Mesenchymal stem cell (in vitro differentiated cells and primary cell): ENCODE measurements around the gene MVB12B.

Experiments
- DNase-seq: peaks from one replicate; pipeline ENCODE4 v3.0.0-alpha.2; 2013
- H2AFZ ChIP-seq: one replicate; pipeline ENCODE4 v1.6.1; 2013; ENCODE audit warnings: low read depth, mild to moderate bottlenecking, control low read depth, inconsistent platforms, low read length, moderate library complexity
- H2AK5ac ChIP-seq: 2 replicates; pipeline ENCODE4 v1.6.1; 2013; ENCODE audit warnings: low read length, moderate library complexity, mild to moderate bottlenecking, inconsistent platforms; ENCODE audit not compliant: severe bottlenecking
- H2BK120ac ChIP-seq: one replicate; pipeline ENCODE4 v1.6.1; 2013; ENCODE audit warnings: low read depth, mild to moderate bottlenecking, inconsistent platforms, low read length, moderate library complexity
- H2BK12ac ChIP-seq, 2 experiments: one replicate each; pipeline ENCODE4 v1.6.1; 2013; ENCODE audit warnings: inconsistent platforms in 2 of 2, low read length in 2 of 2, mild to moderate bottlenecking in 2 of 2, moderate library complexity in 2 of 2, control low read depth in 1 of 2
- H2BK15ac ChIP-seq: one replicate; pipeline ENCODE4 v1.6.1; 2013; ENCODE audit warnings: mild to moderate bottlenecking, low read depth, inconsistent platforms; ENCODE audit not compliant: poor library complexity, severe bottlenecking
- H2BK5ac ChIP-seq: 2 replicates; pipeline ENCODE4 v1.6.1; 2013; ENCODE audit warnings: low read depth, mild to moderate bottlenecking, low read length, control low read depth, inconsistent platforms; ENCODE audit not compliant: poor library complexity, severe bottlenecking
- H3K14ac ChIP-seq, 2 experiments: one replicate each; pipeline ENCODE4 v1.6.1; 2013; ENCODE audit warnings: inconsistent platforms in 2 of 2, low read length in 2 of 2, control low read depth in 1 of 2, mild to moderate bottlenecking in 1 of 2, moderate library complexity in 1 of 2
- H3K18ac ChIP-seq, 2 experiments: one replicate each; pipeline ENCODE4 v1.6.1; 2013; ENCODE audit warnings: inconsistent platforms in 2 of 2, low read length in 2 of 2, control low read depth in 1 of 2, low read depth in 1 of 2, mild to moderate bottlenecking in 1 of 2
- H3K23ac ChIP-seq, 2 experiments: one replicate each; pipeline ENCODE4 v1.6.1; 2013; ENCODE audit warnings: inconsistent platforms in 2 of 2, low read length in 2 of 2, mild to moderate bottlenecking in 2 of 2, moderate library complexity in 2 of 2, control low read depth in 1 of 2
- H3K27ac ChIP-seq: 2 replicates; pipeline ENCODE4 v1.5.1; 2013; ENCODE audit warnings: mild to moderate bottlenecking, moderate library complexity, low read length, control low read depth, inconsistent platforms; ENCODE audit not compliant: poor library complexity, severe bottlenecking
- H3K27me3 ChIP-seq, 2 experiments: 2 replicates each; pipeline versions ENCODE4 v1.6.1 to v1.7.0; 2013; ENCODE audit warnings: low read length in 2 of 2, mild to moderate bottlenecking in 2 of 2, moderate library complexity in 2 of 2, control low read depth in 1 of 2, inconsistent platforms in 1 of 2; ENCODE audit not compliant: control insufficient read depth in 1 of 2, insufficient read depth in 1 of 2
- H3K36me3 ChIP-seq, 2 experiments: 2 replicates each; pipeline versions ENCODE4 v1.6.1 to v1.7.0; 2013; ENCODE audit warnings: low read length in 2 of 2, control low read depth in 1 of 2, inconsistent platforms in 1 of 2, low read depth in 1 of 2, mild to moderate bottlenecking in 1 of 2; ENCODE audit not compliant: insufficient read depth in 2 of 2, control insufficient read depth in 1 of 2
- H3K4ac ChIP-seq, 2 experiments: one replicate each; pipeline ENCODE4 v1.6.1; 2013; ENCODE audit warnings: inconsistent platforms in 2 of 2, low read length in 2 of 2, mild to moderate bottlenecking in 2 of 2, moderate library complexity in 2 of 2, control low read depth in 1 of 2, low read depth in 1 of 2
- H3K4me1 ChIP-seq: 2 replicates; pipeline ENCODE4 v1.6.1; 2013; ENCODE audit warnings: low read depth, low read length, control low read depth; ENCODE audit not compliant: control insufficient read depth, insufficient read depth
- H3K4me2 ChIP-seq: 2 replicates; pipeline ENCODE4 v1.6.1; 2013; ENCODE audit warnings: low read length, mild to moderate bottlenecking, inconsistent platforms; ENCODE audit not compliant: poor library complexity, severe bottlenecking
- H3K4me3 ChIP-seq, 2 experiments: 2 replicates each; pipeline versions ENCODE4 v1.5.1 to v1.7.0; 2013; ENCODE audit warnings: low read length in 2 of 2, mild to moderate bottlenecking in 2 of 2, control low read depth in 1 of 2, low read depth in 1 of 2; ENCODE audit not compliant: insufficient read depth in 1 of 2
- H3K79me1 ChIP-seq: replicated peaks from 2 replicates; pipeline ENCODE4 v1.6.1; 2013; ENCODE audit warnings: mild to moderate bottlenecking, control low read depth, low read length, inconsistent platforms; ENCODE audit not compliant: poor library complexity, severe bottlenecking
- H3K9ac ChIP-seq: 2 replicates; pipeline ENCODE4 v1.7.0; 2013; ENCODE audit warnings: mild to moderate bottlenecking, low read length, moderate library complexity
- H3K9me3 ChIP-seq: 2 replicates; pipeline ENCODE4 v1.7.0; 2013; ENCODE audit warnings: mild to moderate bottlenecking, low read length; ENCODE audit not compliant: control insufficient read depth
- H4K8ac ChIP-seq: one replicate; pipeline ENCODE4 v1.6.1; 2013; ENCODE audit warnings: inconsistent platforms, mild to moderate bottlenecking, low read length, moderate library complexity
- H4K91ac ChIP-seq: one replicate; pipeline ENCODE4 v1.6.1; 2013; ENCODE audit warnings: mild to moderate bottlenecking, low read length, inconsistent platforms
- WGBS: methylation state at CpG from one replicate; pipeline ENCODE4 v1.1.7; 2013; ENCODE audit warnings: mixed read lengths; 5-methylcytosine and 5-hydroxymethylcytosine counted together

The MVB12B gene

DNA sequence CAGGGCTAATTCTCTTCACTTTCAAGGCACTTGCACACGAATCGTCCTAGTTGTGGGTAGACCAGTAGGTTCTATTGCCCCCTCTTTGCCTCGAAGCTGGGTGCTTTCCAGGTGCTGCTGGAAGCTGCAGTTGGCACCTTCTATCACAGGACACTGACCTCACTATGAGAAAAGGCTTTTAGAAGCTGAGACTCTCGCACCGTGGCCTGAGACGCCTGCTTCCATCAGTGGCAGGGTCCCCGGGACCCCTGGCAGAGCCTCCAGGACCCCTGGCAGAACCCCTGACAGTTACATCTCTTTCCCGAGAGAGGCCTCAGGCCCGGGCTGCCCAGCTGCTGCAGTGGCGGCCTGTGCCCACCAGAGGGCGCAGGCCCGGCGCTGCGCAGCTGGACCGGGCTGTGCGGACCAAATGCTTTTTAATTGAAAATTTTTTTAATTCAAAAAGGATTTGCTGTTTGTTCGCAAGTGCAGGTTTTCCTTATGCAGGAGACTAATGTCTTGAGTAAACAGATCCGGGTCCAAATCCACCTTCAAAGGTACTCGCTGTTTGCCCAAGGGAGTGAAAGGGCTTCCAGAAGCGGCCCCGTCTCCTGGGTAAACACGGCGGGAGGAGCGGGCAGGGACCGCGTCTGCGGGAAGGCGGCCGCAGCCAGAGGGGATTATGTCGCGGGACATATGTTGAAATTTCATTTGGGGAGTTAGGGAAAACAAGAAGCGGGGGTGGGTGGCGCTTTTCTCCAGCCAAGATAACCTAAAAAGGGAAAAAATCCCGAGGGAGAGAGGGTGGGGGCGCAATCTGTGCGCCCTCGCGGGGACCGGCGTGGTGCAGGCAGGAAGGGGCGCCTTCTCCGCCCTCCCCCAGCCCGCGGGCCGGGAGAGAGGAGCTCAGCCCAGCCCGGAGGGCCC is 172.6 kb downstream of the MVB12B start:
- Histone ChIP-seq H3K27me3 (peaks cover 11 to 14% of the 10 kb centered on the region in 2 experiments), H3K79me1 (no peaks in the 10 kb centered on the region), H3K36me3 (peaks cover 0 to 7% of the 10 kb centered on the region in 2 experiments), H3K23ac (no peak overlapping the region), H3K4me2 (peak overlapping the region; percentile 94), H2BK5ac (no peak overlapping the region), H3K4ac (no peak overlapping the region), H2AFZ (peak overlapping the region; percentile 31), H4K8ac (no peak overlapping the region), H3K4me1 (peaks cover 31% of the 10 kb centered on the region), H2BK12ac (no peak overlapping the region), H3K9ac (peak overlapping the region; percentile 56), H2BK15ac (no peak overlapping the region), H3K18ac (no peak overlapping the region), H2AK5ac (no peak overlapping the region), H4K91ac (no peak overlapping the region), H2BK120ac (no peak overlapping the region), H3K4me3 (peak overlapping the region; percentile 26 to 74), H3K27ac (no peak overlapping the region), H3K14ac (no peak overlapping the region), H3K9me3 (no peaks in the 10 kb centered on the region)
- DNase-seq, result peak; percentile 63
- 4% methylated on average over 45 of the region's 46 CpGs for WGBS

DNA sequence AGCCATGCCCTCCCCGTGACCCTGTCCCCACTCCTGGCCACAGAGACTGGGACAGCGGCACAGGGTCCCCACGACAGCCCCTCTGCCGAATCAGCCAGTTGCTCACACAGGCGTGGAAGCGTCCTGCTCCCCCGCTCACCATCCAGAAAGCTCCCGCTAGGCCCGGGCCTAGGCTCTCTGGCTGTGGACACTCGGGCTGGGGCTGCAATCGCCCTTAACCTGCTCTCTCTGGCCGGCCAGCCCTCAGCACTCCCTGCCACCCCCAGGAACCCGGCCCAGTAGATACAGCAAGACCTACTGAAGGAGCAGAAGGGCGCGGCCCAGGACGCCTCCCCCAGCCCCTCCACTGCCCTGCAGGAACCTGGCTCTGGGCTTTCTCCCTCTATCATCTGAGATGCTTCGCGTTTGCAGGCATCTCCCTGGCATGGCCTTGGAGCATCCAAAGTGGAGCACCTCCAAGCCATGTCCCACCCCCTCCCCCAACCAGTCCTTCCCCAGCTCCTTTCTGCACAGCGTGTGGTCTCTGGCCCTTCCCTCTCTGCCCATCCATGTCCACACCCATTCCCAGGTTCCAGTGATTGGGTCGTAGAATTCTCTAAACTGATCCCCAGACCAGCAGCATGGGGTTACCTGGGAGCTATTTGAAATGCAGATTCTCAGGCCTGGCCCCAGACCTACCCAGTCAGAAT is 173.4 kb downstream of the MVB12B start:
- no peaks in the 10 kb centered on the region for H3K9me3 ChIP-seq
- peak overlapping the region; percentile 26 to 74 for H3K4me3 ChIP-seq
- no peak overlapping the region for H3K18ac ChIP-seq
- peak overlapping the region; percentile 31 for H2AFZ ChIP-seq
- peaks cover 30% of the 10 kb centered on the region for H3K4me1 ChIP-seq
- H3K9ac ChIP-seq, result peak overlapping the region; percentile 56
- no peak overlapping the region for H2AK5ac ChIP-seq
- peaks cover 0 to 9% of the 10 kb centered on the region in 2 experiments for H3K36me3 ChIP-seq
- 16% methylated on average over 20 of the region's 20 CpGs for WGBS
- peak overlapping the region; percentile 94 for H3K4me2 ChIP-seq
- H4K8ac ChIP-seq, result no peak overlapping the region
- H2BK5ac ChIP-seq, result no peak overlapping the region
- H3K14ac ChIP-seq, result no peak overlapping the region
- no peak overlapping the region for H3K23ac ChIP-seq
- no peak overlapping the region for H3K27ac ChIP-seq
- no peak overlapping the region for H2BK120ac ChIP-seq
- no peak overlapping the region for H2BK12ac ChIP-seq
- no peaks in the 10 kb centered on the region for H3K79me1 ChIP-seq
- H4K91ac ChIP-seq, result no peak overlapping the region
- DNase-seq, result no peak
- H3K4ac ChIP-seq, result no peak overlapping the region
- no peak overlapping the region for H2BK15ac ChIP-seq
- peaks cover 11 to 15% of the 10 kb centered on the region in 2 experiments for H3K27me3 ChIP-seq

DNA sequence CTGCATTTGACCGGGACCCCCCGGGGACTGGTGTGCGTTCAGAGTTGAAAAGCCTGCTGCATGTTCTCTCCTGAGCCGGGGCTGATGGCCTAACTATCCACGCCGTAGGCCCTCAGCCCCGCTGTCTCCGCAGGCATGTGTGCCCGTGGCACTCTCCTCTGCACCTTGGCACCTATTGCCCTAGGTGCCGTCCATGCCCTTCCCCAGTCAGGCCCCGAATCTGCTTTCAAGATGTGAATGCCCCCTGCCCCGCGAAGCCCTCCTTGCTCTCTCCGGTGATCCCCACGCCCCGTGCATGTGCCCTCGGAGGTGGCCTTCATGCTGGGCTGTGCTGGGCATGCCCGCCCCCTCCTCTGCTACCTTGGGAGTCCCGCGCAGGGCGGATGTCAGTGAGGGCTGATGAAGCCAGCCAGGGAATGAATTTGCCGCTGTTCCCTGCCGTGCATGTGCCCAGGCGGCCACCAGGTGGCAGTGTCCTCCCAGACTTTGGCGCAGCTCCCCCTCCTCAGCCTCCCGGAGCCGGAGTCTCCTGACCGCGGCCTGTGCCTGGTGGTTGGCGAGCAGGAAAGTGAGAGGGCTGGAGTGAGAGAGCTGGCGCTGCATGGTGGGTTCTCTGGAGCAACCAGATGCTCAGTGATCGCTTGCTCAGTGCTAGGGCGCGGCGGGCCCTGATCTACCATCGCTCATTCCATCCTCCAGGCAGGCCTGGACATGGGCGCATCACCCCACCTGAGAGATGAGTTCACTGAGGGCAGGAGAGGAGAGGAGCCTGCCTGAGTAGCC is 174.2 kb downstream of the MVB12B start:
- Histone ChIP-seq H3K4me3 (no peak overlapping the region), H3K9ac (no peak overlapping the region), H3K36me3 (peaks cover 0 to 9% of the 10 kb centered on the region in 2 experiments), H2BK12ac (no peak overlapping the region), H3K9me3 (no peaks in the 10 kb centered on the region), H2AFZ (peak overlapping the region; percentile 8), H3K79me1 (no peaks in the 10 kb centered on the region), H3K4me1 (peaks cover 30% of the 10 kb centered on the region), H4K8ac (peak overlapping the region; percentile 12), H3K4ac (no peak overlapping the region), H2BK15ac (no peak overlapping the region), H3K14ac (no peak overlapping the region), H2BK5ac (no peak overlapping the region), H4K91ac (no peak overlapping the region), H3K27ac (no peak overlapping the region), H2BK120ac (no peak overlapping the region), H3K4me2 (no peak overlapping the region), H3K18ac (no peak overlapping the region), H2AK5ac (no peak overlapping the region), H3K23ac (no peak overlapping the region), H3K27me3 (peaks cover 11 to 21% of the 10 kb centered on the region in 2 experiments)
- DNase-seq, result peak; percentile 75
- WGBS, result 19% methylated on average over 36 of the region's 37 CpGs
